HG03108 (cell line): ENCODE measurements around the gene SPRY4.
"Not testable (repeated sequence)": the region's sequence is repeated elsewhere in the genome, so short reads cannot be mapped to it uniquely, and the experiment has no call there.

Experiments used
- ATAC-seq: cut with Tn5 transposase; IDR thresholded peaks from one replicate; pipeline ENCODE4 v1.9.1; 2021; ENCODE audit warnings: moderate library complexity; ENCODE audit not compliant: unreplicated experiment

SPRY4 gene

GRCh38 chr5:142334538-142334937, 9.7 kb upstream of the SPRY4 start:
- no peak for ATAC-seq

- not testable (repeated sequence) for ATAC-seq
Measured at GRCh38 chr5:142333749-142334148, 8.9 kb upstream of the SPRY4 start.

- no peak for ATAC-seq
Measured at GRCh38 chr5:142330444-142330843, 5.6 kb upstream of the SPRY4 start.

DNA sequence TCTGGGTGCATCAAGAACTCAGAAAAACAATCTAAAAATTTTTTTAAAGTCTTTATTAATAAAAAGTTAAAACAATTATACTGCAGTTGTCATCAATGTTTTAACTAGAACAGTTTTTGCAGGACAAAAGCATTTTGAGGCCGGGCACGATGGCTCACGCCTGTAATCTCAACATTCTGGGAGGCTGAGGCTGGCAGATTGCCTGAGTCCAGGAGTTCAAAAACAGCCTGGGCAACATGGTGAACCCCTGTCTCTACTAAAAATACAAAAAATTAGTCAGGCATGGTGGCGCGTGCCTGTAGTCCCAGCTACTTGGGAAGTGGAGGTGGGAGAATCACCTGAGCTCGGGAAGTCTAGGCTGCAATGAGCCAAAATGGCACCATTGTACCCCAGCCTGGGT, 5.2 kb upstream of the SPRY4 start:
- ATAC-seq: no peak

DNA sequence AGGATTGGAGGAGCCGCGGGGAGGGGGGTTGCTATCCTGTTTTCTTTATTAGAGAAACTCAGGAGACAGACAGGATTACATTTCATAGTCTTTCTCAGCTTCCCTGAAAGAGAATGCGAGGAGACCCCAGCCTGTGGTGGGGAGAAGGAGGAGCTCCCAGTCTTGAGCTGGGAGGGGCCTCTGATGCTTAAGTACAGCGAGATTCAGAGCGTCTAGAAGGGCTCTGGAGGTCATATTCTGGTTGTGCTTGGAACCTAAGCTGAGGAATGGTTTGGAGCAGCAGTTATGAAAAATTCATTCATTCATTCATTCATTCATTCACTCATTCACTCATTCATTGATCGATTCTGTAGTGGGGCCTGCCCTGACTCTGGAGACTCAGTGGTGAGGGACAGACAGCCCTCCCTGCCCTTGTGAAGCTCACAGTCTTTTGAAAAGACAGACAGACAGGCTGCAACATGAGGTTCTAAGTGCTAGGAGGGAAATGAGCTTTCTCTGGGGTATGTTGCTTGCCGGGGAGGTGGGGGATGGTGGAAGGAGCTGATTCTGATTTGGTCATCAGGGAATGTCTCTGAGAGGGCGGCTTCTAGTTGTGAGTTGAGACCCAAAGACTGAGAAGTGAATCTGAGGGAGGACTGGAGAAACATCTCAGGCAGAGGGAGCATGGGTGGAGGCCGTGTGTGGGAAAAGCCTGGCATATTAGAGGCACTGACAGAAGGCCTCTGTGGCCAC, 2.5 kb upstream of the SPRY4 start:
- ATAC-seq: no peak

DNA sequence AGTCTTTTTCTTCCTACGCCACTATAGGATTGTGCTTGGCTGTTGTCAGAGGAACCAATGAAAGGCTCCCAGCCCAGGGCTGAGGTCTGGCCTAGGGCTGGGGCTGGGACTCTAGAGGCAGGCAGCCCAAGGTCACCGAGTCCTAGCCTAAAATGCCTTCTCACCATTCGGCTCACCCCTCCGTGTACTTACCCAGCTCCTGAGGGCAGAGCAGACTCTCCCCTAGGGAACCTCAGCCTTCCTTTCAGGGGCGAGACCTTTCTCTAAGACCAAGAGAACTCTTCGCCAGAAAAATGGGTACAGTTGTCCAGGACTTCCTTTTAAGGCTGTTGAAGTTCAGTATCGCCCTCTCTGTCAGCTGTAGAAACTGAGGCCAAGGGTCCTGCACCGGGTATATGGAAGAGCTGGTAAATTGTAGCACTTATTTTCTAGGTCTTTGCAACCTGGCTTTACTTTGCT, 1.7 kb upstream of the SPRY4 start:
- no peak for ATAC-seq

- ATAC-seq: no peak
Measured at GRCh38 chr5:142325725-142326479, 1.1 kb upstream of the SPRY4 start.

DNA sequence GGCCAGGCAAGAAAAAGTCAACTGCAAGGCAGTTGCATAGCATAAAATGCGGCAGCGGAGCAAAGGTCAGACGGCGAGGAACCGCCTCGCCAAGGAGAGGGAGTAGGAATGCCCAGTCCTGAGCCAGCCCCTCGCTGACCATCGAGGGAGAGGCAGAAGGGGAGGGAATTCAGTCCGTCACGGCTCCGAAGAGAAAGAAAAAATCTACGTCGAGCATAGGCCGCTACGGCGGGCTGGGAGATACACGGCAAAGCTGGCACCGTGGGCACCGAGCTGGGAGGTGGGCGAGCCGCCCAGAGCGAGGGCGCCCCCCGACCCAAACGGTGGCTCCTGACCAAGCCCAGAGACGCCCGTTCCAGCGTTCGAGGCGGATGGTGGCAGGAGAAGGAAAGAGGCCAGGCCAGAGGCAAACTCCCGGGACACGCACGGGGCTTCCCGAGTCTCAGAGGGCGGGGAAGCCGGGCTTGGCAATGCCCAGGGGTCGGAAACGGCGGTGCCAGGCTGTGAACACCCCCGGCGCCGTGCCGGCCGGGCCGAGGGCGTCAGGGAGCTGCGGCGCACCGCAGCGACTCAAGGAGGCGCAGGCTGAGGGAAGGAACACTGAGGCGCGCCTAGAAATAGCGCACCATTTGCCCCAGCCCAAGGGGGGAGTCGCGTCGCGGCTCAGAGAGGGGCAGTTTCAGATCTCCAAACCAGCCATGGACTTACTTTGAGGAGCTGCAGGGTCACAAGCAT, 518 bp downstream of the SPRY4 start:
- ATAC-seq: peak; percentile 35

DNA sequence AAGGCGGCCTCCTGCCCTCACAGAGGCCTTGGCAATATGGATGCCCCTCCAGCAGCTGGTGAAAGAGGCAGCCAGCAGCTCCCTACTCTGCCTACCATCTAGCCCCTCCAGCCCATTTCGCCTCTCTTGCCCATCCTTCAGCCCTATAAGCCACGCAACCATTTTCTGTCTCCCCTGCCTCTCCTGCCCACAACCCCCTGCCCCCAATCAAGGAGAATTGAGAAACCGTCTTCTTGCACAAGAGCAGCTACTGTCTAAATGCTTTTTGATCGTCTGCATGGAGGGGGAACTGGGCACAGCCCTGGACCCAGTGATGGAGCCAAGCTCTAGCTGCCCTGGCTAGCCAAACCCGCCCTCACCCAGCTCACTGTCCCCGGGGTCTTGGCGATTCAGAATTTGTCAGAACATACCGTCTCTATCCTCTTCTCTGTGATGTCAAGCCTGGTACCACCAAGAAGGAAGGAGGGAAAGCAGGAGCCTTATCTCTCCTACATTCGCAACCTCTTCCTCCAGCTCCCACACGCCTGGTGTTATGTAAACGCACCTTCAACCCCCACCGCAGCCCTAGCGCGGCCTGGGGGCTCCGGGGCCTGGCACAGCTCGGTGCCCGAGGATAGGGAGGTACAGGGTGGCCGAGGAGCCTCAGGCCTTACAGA, 1.2 kb downstream of the SPRY4 start:
- ATAC-seq: no peak

- ATAC-seq: no peak
Measured at GRCh38 chr5:142322747-142323479, 1.9 kb downstream of the SPRY4 start.

DNA sequence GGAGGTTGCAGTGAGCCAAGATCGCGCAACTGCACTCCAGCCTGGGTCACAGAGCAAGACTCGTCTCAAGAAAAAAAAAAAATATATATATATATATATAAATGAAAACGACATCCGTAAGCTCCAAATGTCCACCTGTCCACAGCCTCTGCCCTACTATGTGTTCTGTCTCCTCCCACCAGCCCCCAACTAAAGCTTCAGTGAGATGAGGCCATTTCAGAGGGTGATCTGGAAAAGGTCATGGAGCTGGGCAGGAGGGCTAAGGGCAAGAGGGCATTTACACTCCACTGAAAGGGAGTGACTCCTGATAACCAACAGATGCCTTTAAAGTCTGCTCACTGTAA, 2.4 kb downstream of the SPRY4 start:
- no peak for ATAC-seq

GRCh38 chr5:142320851-142321560, 3.8 kb downstream of the SPRY4 start:
- ATAC-seq: no peak

DNA sequence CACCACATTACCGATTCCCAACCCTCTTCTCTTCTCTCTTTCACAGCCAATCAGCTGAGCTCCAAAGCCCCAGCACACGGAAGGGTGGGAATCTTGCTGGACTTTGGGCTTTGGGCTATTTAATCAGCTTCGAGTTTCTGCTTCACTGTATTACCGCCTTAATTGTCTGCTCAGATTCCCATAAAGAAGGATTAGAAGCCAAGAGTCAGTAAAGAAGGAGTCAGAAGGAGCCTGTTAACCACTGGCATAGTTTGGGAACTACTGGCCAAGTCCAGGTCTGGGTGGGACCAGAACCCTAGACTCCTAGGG, 4.4 kb downstream of the SPRY4 start:
- ATAC-seq: no peak

DNA sequence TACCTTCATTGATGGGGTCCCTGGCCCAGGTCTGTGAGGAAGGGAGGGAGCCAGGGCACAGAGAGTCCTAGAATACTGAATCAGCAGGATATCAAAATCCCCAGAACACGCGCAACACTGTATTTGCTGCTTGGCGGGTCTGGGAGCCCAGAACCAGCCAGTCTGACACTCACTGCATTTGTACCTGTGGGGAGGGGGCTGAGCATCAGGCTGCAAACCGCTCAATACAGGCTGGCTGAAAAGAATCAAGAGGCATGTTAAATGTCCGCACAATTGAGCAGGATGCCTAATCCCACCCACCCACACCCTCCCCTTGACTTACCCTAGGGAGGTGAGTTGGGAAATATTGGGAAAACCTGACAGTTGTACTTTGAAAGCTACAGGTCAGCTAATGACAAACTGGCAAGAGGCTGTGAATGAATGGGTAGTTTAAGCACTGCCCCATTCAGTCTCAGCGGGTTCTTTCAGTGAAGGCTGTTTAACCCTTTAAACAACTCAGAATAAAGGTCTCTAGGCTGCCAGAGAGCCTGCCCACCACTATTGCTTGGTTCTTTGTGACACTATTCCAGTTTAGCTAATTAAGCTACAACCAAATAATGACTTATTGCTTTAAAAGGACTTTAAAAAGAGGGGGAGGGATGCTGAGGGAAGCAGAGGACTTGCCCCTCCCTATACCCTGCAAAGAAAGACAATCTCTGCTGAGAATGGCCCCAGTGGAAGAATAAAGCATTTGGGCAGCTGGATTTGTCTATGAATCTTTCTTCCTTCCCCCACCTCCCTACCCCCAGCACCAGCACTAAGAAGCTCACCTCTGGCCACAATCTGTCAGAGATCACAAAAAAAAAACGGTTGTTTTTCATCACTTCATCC, 5.0 kb downstream of the SPRY4 start:
- ATAC-seq: no peak

DNA sequence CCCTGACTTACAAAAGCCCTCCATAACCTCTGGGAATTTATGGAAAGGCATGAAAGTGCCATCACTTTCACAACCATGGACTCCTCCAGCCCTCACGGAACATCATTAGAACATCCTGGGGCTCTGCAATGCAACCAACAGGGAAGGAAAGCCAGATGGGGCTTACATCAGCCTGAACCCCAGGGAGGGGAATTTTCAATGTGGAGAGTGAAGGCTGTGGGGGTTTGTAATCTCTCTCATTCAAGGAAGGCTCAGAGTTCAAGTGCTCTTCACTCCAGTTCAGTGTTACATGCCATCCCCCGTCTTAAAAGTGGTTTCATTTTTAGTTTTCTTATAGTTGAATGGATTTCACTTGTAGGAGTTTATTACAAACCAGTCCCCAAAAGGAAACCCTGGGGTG, 5.7 kb downstream of the SPRY4 start:
- no peak for ATAC-seq

- ATAC-seq: no peak
Measured at GRCh38 chr5:142317753-142318152, 7.1 kb downstream of the SPRY4 start.

DNA sequence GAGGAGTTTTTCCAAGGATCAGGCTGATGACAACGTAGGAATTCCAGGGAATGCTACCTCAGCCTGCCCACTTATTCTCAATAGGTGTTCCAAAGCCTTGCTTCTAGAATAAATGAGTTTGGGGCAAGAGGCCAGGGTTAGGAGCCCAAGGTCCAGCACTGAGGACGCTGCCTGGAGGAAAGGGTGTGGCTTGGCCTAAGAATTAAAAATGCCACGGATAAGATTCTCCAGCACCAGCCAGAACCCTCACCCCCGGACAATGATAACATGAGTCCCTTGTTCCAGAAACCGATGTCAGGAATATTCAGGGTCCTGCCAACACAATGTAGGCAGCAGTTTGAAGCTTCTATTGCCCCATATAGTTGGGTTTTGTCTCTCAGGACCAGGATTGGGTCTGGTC, 7.6 kb downstream of the SPRY4 start:
- ATAC-seq: no peak

- ATAC-seq: no peak
Measured at GRCh38 chr5:142316681-142317080, 8.1 kb downstream of the SPRY4 start.

- peak; percentile 44 for ATAC-seq
Measured at GRCh38 chr5:142316051-142316450, 8.8 kb downstream of the SPRY4 start.
